Gastrocnemius medialis (tissue), 4 donors: ENCODE measurements around the gene CD72.

Experiments used
- CTCF ChIP-seq, 5 experiments: fragments of 450-650 bp in 3 of 5; fragments of 200-600 bp in 2 of 5; sonication (generic) in 2 of 5; IDR thresholded peaks in 4 of 5; conservative IDR thresholded peaks in 1 of 5; 1 replicate in 4 of 5; 2 replicates in 1 of 5; pipeline ENCODE4 v1.5.1; 2016 to 2019; ENCODE audit warnings: antibody characterized with exemption in 5 of 5, mild to moderate bottlenecking in 3 of 5, moderate library complexity in 3 of 5
- POLR2A ChIP-seq, 2 donors: fragments of 450-650 bp; IDR thresholded peaks; one replicate each; pipeline ENCODE4 v1.6.1; 2017; ENCODE audit warnings: antibody characterized with exemption in 2 of 2, mild to moderate bottlenecking in 2 of 2, moderate library complexity in 2 of 2

DNA sequence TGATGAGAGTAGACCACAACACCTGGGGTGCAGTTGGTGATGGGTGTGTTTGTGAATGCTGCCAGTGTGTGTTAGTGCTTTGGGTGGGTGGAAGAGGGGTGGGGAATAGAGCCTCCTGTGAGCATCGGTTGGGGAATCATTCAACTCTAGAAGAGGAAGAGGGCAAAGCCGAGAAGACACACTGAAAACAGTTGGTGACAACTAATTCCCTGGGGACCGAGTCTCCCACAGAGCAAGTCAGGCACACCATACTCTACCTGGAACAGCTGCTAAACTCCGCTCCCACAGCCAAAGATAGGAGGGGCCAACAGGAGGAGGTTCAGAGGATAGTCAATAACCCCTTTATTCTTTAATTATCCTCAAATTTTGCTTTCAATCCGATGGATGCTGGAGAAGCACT is 48.3 kb upstream of the CD72 start:
- TF ChIP-seq CTCF (IDR thresholded peaks at IDR 0.05 in 4 of 5, conservative IDR thresholded peaks at IDR 0.05 in 1 of 5) (no peak), POLR2A (IDR thresholded peaks at IDR 0.05) (no peak)
